GM19324 (cell line): ENCODE results near the gene GSG1L.

ENCODE experiments used
- ATAC-seq: cut with Tn5 transposase; IDR thresholded peaks from one replicate; pipeline ENCODE4 v1.9.1; 2021; ENCODE audit warnings: mild to moderate bottlenecking, moderate library complexity; ENCODE audit not compliant: unreplicated experiment, low FRiP score

GSG1L gene

GRCh38 chr16:27781981-27782880 lies 281.3 kb downstream of the GSG1L start:
- no peak for ATAC-seq

- ATAC-seq: no peak
Measured at GRCh38 chr16:27781195-27781524, 282.4 kb downstream of the GSG1L start.

GRCh38 chr16:27780468-27781194 lies 282.9 kb downstream of the GSG1L start:
- no peak for ATAC-seq

- ATAC-seq: no peak
Measured at GRCh38 chr16:27779641-27780164, 283.8 kb downstream of the GSG1L start.

GRCh38 chr16:27778926-27779570 lies 284.5 kb downstream of the GSG1L start:
- no peak for ATAC-seq

GRCh38 chr16:27778171-27778925 lies 285.2 kb downstream of the GSG1L start:
- no peak for ATAC-seq

GRCh38 chr16:27777527-27777926 lies 286.0 kb downstream of the GSG1L start:
- no peak for ATAC-seq

- ATAC-seq: no peak
Measured at GRCh38 chr16:27776556-27777225, 286.8 kb downstream of the GSG1L start.

- no peak for ATAC-seq
Measured at GRCh38 chr16:27775254-27775653, 288.3 kb downstream of the GSG1L start.

GRCh38 chr16:27774779-27775178 lies 288.7 kb downstream of the GSG1L start:
- ATAC-seq: no peak

- no peak for ATAC-seq
Measured at GRCh38 chr16:27773344-27773743, 290.2 kb downstream of the GSG1L start.

- no peak for ATAC-seq
Measured at GRCh38 chr16:27772093-27772825, 291.3 kb downstream of the GSG1L start.

- no peak for ATAC-seq
Measured at GRCh38 chr16:27771201-27771910, 292.2 kb downstream of the GSG1L start.

GRCh38 chr16:27770271-27771196 lies 293.0 kb downstream of the GSG1L start:
- no peak for ATAC-seq

GRCh38 chr16:27769561-27770255 lies 293.8 kb downstream of the GSG1L start:
- no peak for ATAC-seq

- ATAC-seq: no peak
Measured at GRCh38 chr16:27768651-27769272, 294.8 kb downstream of the GSG1L start.
